ENCODE data around the gene TOM1L2.

GRCh38 chr17:17835415-17836249, 136.6 kb downstream of the TOM1L2 start:
- no peak for TF ChIP-seq POLR2A (IDR thresholded peaks at IDR 0.05)
- TF ChIP-seq CTCF (IDR thresholded peaks at IDR 0.05 in 4 of 5, conservative IDR thresholded peaks at IDR 0.05 in 1 of 5) = no peak
